ENCODE results near the gene JMJD7.
A peak's percentile ranks its signal among the peaks of the same experiment; 100 is the strongest.

Gene JMJD7

DNA sequence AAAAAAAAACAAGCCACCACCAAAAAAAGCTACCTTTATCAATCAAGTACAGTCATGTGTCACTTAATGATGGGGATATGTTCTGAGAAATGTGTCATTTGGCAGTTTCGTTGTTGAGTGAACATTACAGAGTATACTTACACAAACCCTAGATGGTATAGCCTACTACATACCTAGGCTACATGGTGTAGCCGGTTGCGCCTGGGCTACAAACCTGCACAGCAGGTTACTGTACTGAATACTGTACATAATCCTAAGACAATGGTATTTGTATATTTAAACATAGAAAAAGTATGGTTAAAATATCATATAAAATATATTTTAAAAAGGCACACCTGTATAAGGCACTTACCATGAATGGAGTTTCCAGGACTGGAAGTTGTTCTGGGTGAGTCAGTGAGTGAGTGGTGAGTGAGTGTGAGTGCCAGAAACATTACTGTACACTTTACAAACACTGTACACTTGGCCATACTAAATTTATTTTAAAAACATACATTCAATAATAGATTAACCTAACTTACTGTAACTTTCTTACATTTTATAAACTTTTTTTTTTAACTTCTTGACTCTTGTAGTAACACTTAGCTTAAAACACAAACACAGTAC is 25.9 kb upstream of the JMJD7 start:
- no peak for DNase-seq

DNA sequence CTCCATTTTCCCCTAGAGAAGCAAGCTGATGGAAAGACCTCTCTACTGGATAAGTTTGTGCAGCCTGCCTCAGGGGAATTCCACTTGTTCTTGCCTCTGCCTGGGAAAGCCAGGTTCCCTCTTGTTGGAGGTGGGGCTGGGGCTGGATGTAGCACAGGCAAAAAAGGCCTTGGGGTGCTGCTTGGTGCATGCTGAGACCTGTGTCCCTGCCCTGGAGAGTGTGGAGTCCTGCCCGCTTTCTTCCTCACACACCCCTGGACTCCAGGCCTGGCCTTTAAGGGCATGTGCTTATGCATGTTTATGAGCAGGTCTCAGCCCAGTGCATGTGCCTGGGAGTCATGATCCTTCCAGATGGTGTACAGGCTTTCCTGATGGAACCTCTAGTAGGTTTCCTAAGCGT is 23.5 kb upstream of the JMJD7 start:
- DNase-seq, result no peak

DNA sequence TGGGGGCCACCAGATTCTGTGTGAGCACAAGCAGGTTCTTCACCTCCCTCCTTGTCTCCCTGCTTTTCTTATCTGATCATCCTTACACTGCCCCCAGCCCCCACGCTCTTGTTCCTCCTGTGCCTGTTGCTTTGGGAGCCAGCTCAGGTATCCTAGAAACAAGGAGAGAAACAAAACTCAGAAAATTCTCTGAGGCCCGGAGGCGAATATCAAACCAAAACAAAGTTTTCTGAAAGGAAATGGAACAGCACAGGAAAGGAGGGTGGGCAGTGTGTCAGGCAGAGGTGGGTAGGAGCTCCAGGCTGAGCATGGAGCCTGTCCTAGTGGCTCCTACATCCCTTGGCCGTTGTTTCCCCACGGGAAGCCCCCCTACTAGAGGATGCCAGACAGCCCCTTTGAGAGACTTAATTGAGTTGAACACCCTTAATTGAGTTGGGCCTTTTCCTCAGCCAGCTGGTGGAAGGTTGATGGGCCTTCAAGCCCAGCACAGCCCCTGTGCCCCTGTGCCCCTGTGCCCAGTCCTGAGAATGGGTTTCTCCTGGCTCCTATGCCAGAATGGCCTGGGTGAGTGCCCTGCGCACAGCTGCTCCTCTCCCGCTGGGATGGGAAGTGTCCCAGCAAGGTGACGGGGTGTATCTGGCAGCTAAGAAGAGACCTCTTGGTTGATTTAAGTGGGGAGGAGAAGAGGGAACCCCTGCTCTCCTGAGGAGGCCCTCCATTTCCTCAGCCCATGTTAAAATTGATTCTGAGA is 22.8 kb upstream of the JMJD7 start:
- no peak for DNase-seq

DNA sequence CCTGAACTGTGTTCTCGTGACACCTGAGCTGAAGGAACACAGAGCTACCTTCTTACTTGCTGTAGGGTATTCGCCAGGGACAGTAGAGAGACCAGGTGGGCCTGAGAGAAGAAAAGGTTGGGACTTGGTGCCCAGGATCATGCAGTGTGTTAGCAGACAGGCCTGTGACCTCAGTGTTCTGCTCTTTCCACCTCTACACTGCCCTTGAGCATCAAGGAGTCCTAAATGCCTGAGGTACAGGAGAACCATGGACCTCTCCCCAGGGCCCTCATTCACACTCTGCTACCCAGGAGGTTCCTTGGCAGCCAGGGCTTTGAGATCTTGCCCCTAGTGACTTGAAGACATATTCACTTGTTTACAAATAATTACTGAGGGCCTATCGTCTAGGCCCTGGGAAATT is 22.2 kb upstream of the JMJD7 start:
- DNase-seq, result no peak

DNA sequence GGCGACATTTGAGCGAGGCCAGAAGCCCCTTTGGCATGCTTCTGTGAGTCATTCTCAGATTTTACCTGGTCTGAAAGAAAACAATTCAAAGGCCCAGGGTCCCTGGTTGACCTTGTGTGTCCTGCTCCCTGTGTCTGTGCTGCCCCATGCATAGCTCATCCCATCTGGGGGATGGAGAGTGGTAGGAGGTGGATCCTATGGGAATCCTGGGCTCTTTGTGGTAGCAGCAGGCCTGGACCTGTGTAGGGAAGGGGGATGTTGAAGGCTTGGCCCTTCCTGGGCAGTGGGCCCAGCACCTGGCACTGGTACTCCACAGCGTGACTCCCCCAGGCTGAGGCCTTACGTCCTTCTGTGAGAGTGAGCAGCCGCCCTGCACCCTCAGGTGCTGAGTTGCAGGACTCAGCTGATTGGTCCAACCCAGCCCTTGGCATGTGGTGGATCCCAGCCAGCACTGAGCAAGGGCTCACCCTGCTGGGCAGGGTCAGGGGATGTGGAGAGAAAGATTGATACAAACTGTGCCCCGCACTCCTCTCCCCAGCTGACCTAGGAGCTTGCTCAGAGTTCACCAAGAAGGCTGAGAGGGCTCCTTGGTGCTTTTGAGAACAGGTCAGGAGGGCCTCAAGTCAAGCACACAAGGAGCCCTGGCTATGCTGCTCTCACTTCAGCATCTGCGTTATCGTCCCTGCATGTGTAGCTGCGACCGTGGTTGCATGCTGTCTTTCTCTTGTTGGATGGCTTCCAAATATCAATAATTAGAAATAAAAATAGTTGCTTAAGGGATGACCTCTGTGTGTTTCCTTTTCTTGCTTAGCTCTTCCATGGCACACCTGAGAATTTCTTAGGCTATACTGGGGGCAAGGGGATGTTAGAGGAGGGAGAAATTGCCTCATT is 21.4 kb upstream of the JMJD7 start:
- DNase-seq, result peak; percentile 23

DNA sequence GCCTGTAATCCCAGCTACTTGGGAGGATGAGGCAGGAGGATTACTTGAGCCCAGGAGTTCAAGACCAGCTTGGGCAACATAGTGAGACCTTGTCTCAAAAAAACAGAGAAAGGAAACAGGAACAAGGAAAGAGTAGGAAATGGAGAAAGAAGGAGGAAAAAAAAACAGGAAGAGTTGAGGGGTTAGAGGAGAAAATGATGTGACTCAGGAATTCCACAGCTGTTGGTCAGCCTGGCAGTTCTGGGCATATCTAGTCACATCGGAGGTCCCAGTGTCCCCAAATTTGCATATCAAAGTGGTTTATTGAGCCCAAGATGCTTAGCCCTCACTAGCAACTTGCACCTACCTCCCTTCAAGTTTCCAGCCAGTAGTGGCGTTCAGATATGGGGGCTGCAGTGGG is 18.8 kb upstream of the JMJD7 start:
- DNase-seq, result no peak

DNA sequence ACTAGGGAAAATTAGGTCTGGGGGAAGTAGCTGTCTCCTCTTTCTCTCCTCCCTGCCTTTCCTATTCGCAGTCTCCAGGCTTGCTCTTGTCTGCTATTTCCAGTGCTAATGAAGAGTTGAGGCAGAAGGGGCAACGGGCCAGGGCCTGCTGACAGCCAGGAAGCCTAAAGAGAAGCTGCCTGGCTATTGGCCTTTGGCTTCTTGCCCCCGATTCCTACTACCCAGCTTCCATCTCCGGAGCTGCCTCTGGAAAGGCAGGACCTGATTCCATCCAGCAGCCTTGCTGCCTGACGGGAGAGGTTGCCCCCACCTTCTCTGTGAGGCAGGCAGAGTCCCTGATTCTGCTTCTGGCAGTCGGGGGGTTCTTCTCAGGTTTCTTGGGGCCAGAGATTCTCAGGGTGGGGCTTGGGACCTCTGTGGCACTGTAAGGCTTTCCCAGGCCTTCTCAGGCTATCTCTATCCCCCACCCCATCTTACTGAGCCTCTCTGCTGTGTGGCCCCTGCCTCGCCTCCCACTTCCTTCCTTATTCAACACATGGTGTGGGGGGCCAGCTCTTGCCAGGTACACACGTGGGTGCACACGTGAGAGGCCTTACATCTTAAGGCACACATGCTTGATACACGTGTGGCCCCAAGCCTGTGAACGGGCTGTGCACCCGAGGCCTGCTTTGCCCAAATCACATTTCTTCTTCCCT is 18.2 kb upstream of the JMJD7 start:
- DNase-seq, result no peak

DNA sequence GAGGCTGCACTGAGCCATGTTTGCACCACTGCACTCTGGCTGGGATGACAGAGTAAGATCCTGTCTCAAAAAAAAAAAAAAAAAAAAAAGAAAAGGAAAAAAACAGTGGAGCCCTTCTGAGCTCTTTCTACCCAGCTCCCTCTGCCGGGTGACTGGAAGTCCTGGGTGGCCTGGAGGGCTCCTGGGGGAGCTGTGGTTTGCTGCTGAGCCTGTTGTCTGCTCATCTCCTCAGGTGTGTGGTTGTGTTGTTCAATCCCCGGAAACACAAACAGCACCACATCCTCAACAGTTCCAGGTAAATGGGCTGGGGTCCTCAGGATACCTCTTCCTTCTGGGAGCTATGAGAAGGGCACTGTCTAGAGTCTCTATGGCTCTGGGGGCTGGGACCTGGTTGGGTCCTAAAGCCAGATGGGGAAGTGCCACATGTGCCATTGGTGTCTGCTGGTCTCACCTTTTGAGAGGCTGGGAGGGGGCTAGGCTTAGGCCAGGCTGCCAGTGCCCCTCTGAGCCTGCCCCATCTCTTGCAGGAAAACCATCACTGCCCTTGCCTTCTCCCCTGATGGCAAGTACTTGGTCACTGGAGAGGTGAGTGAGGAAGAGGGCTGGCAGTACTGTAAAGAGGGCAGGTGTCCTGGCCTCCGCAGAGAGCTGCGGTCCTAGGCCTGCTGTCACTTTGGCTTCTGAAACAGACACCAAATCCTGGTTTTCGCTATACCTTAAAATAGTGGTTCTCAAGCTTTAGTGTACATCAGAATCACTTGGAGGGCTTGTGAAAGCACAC is 17.1 kb upstream of the JMJD7 start:
- no peak for DNase-seq

DNA sequence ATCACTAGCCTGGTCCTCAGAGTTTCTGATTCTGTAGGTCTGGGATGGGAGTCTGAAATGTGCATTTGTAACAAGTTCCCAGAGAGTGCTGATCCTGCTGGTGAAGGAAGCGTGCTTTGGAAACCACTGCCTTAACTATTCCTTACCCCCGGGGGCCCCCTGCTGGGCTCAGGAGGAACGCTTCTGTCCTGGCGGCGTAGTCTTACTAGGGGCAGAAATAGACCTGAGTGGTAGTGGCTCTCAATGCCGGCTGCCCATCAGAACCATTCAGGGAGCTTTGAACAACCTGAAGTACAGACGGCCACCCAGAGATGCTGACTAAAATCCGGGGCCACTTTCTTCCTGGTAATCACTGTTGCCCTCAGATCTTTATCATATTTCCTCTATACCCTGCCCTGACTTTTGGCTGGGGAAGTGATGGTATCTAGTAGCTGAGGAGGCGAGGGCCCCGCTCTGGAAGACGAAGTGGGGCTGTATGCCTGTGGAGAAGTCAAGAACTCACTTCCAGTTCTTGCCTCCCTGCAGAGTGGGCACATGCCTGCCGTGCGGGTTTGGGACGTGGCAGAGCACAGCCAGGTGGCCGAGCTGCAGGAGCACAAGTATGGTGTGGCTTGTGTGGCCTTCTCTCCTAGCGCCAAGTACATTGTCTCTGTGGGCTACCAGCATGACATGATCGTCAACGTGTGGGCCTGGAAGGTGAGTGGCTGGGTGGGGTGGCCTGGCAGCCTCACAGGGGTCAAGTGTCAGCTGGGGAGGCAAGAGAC is 16.3 kb upstream of the JMJD7 start:
- DNase-seq, result peak; percentile 41

DNA sequence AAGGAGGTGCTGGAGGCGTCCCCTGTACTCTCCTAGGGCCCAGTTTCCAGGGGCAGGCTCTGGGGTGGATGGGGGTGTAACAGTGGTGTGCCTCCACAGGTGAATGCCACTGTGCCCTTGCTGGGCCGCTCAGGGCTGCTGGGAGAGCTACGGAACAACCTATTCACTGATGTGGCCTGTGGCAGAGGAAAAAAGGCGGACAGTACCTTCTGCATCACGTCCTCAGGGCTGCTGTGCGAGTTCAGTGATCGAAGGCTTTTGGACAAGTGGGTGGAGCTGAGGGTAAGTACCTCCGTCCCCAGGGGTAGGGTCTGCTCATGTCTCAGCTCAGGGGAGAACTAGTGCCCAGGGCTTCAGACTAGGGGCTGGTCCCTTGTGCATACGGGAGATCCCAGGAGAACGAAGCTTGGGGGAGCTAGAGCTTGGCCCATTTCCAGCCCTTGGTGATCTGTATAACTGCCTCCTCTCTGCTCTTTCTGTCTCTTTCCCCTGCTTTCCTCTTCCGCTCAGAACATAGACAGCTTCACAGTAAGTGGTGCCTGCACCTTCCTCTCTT is 15.0 kb upstream of the JMJD7 start:
- no peak for DNase-seq

DNA sequence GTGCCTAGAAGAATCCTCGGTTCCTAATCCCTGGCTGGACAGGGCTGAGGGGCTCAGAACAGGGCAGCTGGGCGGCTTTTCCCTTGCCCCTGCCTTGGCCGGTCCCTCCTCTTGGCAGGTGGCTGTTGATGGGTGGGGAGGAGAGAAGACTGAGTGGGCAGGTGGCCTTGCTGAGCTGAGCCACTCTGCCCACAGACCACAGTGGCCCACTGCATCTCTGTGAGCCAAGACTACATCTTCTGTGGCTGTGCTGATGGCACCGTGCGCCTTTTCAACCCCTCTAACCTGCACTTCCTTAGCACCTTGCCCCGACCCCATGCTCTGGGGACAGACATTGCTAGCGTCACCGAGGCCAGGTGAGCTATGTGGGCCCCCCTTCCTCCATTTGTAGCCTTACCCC is 14.5 kb upstream of the JMJD7 start:
- DNase-seq, result no peak

DNA sequence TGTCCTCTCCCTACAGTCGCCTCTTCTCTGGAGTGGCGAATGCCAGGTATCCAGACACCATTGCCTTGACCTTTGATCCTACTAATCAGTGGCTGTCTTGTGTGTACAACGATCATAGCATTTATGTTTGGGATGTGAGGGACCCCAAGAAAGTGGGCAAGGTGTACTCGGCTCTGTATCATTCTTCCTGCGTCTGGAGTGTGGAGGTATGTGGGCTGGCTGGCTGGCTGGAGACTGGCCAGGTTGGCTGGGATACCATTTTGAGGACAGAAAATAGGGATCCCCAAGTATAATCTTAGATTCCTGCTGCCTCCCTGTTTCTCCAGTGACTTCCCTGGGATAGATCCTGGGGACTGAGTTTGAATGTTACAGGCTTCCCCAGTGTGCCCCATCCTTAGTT is 13.4 kb upstream of the JMJD7 start:
- no peak for DNase-seq

DNA sequence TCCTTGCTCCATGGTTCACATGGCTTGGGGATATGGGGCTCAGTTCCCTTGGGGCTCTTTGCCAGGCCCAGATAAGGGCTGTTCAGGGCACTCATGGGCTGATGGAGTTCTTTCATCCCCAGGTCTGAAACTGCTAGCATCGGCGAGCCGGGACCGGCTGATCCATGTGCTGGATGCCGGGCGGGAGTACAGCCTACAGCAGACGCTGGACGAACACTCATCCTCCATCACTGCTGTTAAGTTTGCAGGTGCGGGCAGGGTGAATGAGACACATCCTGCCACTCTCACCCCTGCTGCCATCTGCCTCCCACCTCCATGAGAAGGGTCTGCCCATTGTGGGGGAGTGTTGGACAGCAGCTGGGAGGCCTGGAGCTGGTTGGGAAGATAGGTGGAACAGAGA is 11.1 kb upstream of the JMJD7 start:
- DNase-seq, result no peak

DNA sequence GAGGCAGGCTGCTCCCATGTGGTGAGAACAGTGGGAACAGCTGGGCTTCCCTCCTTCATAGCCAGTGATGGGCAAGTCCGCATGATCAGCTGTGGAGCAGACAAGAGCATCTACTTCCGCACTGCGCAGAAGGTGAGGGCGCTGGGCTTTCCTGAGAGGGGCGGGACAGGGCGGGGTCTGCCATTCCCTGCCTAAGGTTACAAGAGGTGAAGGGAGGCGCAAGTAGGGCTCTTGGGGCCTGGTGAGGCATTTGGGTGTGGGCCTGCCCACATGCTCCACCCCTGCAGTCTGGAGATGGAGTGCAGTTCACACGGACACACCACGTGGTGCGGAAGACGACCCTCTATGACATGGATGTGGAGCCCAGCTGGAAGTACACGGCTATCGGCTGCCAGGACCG is 10.6 kb upstream of the JMJD7 start:
- no peak for DNase-seq

DNA sequence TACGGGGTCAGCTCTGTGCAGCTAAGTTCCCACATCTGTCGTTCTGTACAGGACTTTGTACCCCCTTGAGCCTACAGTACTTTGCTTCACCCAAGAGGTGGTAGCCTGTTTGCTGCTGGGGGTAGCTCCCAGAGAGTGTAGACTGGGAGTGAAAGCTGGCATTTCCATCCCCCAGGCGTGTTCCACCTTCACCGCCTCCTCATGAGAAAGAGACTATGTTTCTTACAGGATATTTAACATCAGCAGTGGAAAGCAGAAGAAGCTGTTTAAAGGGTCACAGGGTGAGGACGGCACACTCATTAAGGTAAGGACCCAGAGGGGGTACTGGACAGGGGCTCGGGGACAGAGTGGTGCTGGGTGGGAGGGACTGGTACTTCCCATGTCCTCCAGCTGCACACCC is 10.1 kb upstream of the JMJD7 start:
- DNase-seq, result no peak

DNA sequence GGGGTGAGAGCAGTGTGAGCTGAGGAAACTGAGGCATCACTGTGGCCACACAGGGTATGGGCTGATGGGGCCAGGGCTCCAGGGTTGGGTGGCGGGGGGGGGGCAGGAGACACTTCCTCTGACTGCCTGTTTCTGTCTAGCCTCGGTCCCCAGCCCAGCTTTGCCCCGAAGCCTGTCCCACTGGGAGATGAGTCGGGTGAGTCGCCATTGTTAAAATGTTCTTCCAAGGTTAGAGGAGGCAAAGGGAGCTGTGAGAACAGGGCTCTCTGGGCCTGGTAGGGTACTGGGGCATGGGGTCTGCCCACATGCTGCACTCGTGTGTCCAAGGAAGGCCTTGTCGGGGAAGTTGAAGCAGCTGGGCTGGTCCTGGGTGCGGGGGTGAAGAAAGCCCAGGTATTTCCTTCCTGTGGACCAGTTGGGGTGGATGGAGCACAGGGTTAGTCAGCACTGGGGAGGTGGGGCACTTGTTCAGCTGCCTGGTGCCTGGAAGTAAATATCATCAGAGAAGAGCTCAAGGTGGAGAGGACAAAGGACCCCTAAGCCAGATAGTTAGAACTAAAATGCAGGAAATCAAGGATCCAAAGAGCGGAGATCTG is 8.3 kb upstream of the JMJD7 start:
- no peak for DNase-seq

DNA sequence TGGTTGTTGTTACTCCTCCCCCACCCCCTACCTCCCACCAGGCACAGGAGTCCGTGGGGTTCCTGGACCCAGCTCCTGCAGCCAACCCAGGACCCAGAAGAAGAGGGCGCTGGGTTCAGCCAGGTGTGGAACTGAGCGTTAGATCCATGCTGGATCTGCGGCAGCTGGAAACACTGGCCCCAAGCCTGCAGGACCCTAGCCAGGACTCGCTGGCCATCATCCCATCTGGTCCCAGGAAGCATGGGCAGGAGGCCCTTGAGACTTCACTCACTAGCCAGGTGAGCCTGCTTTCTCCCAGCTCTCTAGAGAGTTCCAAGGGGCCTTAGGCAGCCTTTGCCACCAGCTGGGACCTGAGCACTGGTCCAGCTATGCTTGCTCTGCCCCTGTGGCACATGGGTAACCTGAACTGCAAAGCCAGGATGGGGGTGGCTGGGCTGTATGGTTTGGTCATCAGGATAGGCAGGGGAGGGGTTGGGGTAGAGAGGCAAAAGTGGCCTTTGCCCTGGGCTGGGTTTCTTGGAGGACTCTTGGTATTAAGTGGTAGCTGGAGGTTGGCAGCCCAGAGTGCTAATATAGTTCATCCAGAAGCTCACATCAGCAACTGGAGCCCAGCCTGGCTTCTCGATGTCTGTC is 7.0 kb upstream of the JMJD7 start:
- DNase-seq, result no peak

DNA sequence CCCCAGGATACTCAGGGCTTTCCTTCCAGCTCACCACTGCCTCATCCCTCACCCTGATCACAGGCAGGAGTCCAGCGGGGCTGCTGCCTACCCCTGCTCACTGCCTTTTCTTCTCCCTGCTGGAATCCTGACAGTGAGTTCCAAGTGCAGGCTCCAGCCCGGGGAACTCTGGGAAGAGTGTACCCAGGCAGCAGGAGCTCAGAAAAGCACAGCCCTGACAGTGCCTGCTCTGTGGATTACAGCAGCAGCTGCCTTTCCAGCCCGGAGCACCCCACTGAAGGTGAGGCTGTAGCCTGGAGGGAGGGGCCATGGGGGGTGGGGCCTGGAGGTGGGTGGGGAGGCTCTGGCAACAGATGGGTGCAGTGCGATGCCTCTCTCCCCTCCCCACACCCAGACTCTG is 6.1 kb upstream of the JMJD7 start:
- DNase-seq, result no peak

DNA sequence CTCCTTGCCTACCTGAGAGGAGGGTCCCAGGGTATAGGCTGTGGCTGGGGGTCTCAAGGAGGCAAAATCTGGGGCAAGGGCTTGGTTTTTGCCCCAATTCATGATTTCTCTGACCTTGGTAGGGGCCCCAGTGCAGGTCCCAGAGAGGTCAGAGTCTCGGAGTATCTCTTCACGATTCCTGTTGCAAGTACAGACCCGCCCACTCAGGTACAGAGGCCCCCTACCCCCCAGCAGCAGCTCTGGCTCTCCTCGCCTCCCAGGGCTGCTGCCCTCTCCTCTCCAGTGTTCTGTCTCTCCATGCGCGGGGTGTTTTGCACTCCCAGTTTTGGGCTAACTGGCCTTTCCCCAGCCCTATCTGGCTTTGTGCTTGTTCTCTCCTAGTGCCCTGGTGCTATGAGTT is 5.4 kb upstream of the JMJD7 start:
- DNase-seq, result no peak

DNA sequence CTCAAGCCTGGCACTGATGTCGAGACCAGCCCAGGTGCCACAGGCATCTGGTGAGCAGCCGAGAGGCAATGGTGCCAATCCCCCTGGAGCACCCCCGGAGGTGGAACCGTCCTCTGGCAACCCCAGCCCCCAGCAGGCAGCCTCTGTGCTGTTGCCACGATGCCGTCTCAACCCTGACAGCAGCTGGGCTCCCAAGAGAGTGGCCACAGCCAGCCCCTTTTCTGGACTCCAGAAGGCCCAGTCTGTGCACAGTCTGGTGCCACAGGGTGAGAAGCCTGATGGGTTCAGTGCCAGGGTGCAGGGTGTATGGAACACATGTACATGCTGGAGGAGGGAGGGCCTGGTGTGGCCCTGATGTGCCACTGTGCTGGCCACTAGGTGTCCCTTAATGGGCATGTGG is 4.9 kb upstream of the JMJD7 start:
- DNase-seq, result no peak

DNA sequence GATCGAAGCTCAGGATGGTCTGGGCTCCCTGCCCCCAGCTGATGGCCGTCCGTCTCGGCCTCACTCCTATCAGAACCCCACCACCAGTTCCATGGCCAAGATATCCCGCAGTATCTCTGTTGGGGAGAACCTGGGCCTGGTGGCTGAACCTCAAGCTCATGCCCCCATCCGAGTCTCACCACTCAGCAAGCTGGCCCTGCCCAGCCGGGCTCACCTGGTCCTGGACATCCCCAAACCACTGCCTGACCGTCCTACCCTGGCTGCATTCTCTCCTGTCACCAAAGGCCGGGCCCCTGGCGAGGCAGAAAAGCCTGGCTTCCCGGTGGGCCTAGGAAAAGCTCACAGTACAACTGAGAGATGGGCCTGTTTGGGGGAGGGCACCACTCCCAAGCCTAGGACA is 4.4 kb upstream of the JMJD7 start:
- DNase-seq, result no peak
